H1 (cell line): Measurements from ENCODE around the gene DSCAM. TPM values are rescaled to one million over a fixed set of nuclear protein-coding genes. Genes with fewer than 3 reads are reported as not detected.

Source experiments
- CTCF ChIA-PET: fragments of 300-600 bp; sonication (Branson Sonifier 250); formaldehyde crosslinking; loops from one replicate; lab custom pipeline; 2021; ENCODE audit not compliant: partially characterized antibody; lab: Charles Lee
- POLR2A ChIA-PET: fragments of 300-600 bp; sonication (Branson Sonifier 250); formaldehyde crosslinking; loops from one replicate; lab custom pipeline; 2021; ENCODE audit warnings: inconsistent platforms; ENCODE audit not compliant: partially characterized antibody; lab: Charles Lee
- DNase-seq, 2 experiments: peaks; one replicate each; pipeline versions ENCODE4 v3.0.0 to v3.0.0-alpha.2; 2010 to 2022; ENCODE audit warnings: low spot score in 2 of 2, low read depth in 1 of 2, mixed read lengths in 1 of 2
- FAIRE-seq: peaks from 2 replicates; lab custom pipeline; 2011; peaks lifted over from hg19 to GRCh38; lab: Jason Lieb, UNC
- H2AFZ ChIP-seq: 2 replicates; pipeline ENCODE4 v1.8.1; 2012; ENCODE audit warnings: low read length, inconsistent platforms
- H2AK5ac ChIP-seq: 2 replicates; pipeline ENCODE4 v1.6.1; 2013; ENCODE audit warnings: low read depth, low read length
- H2BK120ac ChIP-seq: replicated peaks from 2 replicates; pipeline ENCODE3; 2013; ENCODE audit warnings: low read depth, low read length, inconsistent platforms
- H2BK12ac ChIP-seq: 2 replicates; pipeline ENCODE4 v1.6.1; 2013; ENCODE audit warnings: low read depth, low read length
- H2BK15ac ChIP-seq: 2 replicates; pipeline ENCODE4 v1.6.1; 2013; ENCODE audit warnings: low read length
- H2BK20ac ChIP-seq: 2 replicates; pipeline ENCODE4 v1.6.1; 2013; ENCODE audit warnings: low read length
- H2BK5ac ChIP-seq: 2 replicates; pipeline ENCODE4 v1.6.1; 2013; ENCODE audit warnings: low read depth, low read length
- H3K14ac ChIP-seq: 2 replicates; pipeline ENCODE4 v1.6.1; 2013; ENCODE audit warnings: inconsistent platforms; ENCODE audit not compliant: insufficient read length
- H3K18ac ChIP-seq: 2 replicates; pipeline ENCODE4 v1.6.1; 2013; ENCODE audit warnings: low read length; ENCODE audit errors: extremely low read depth
- H3K23ac ChIP-seq: 2 replicates; pipeline ENCODE4 v1.6.1; 2013; ENCODE audit warnings: inconsistent platforms; ENCODE audit not compliant: insufficient read length
- H3K23me2 ChIP-seq: 2 replicates; pipeline ENCODE4 v1.6.1; 2013; ENCODE audit warnings: low read depth, low read length
- H3K27ac ChIP-seq: 2 replicates; pipeline ENCODE4 v1.6.1; 2011; ENCODE audit warnings: low read depth, low read length, inconsistent platforms
- H3K27me3 ChIP-seq, 4 experiments: replicated peaks in 1 of 4; 1 replicate in 1 of 4; 2 replicates in 3 of 4; pipeline versions ENCODE4 v1.6.1 to v1.8.1; 2011 to 2013; ENCODE audit warnings: low read length in 3 of 4, mild to moderate bottlenecking in 3 of 4, inconsistent platforms in 2 of 4, mixed read lengths in 2 of 4, moderate library complexity in 1 of 4; ENCODE audit not compliant: control insufficient read depth in 3 of 4, insufficient read depth in 3 of 4; ENCODE audit errors: extremely low read depth in 1 of 4
- H3K36me3 ChIP-seq, 4 experiments: 2 replicates each; pipeline versions ENCODE4 v1.6.1 to v1.8.1; 2011 to 2013; ENCODE audit warnings: mild to moderate bottlenecking in 4 of 4, low read length in 3 of 4, moderate library complexity in 2 of 4, control low read depth in 1 of 4, inconsistent platforms in 1 of 4; ENCODE audit not compliant: insufficient read depth in 4 of 4, control insufficient read depth in 2 of 4
- H3K4ac ChIP-seq: replicated peaks from 2 replicates; pipeline ENCODE3; 2013; ENCODE audit warnings: low read length, low read depth, mixed read lengths, inconsistent platforms; ENCODE audit not compliant: insufficient read length
- H3K4me1 ChIP-seq, 4 experiments: replicated peaks in 1 of 4; 1 replicate in 1 of 4; 2 replicates in 3 of 4; pipeline versions ENCODE4 v1.6.1 to v1.8.1; 2011 to 2013; ENCODE audit warnings: low read length in 3 of 4, inconsistent platforms in 2 of 4, mixed read lengths in 1 of 4; ENCODE audit not compliant: insufficient read depth in 4 of 4, control insufficient read depth in 3 of 4
- H3K4me2 ChIP-seq, 2 experiments: 2 replicates each; pipeline versions ENCODE4 v1.6.1 to v1.8.1; 2011 to 2013; ENCODE audit warnings: low read depth in 2 of 2, low read length in 2 of 2, control low read depth in 1 of 2, inconsistent platforms in 1 of 2, mild to moderate bottlenecking in 1 of 2; ENCODE audit not compliant: insufficient read depth in 1 of 2
- H3K4me3 ChIP-seq, 4 experiments: fragments of 200-600, 300-600 bp in 1 of 4; sonication (generic), shearing (Covaris generic), sonication (Bioruptor Twin) in 1 of 4; 2 replicates each; pipeline versions ENCODE4 v1.5.1 to v1.8.1; 2011 to 2016; ENCODE audit warnings: low read length in 4 of 4, low read depth in 3 of 4, control low read depth in 2 of 4, inconsistent platforms in 2 of 4, mild to moderate bottlenecking in 2 of 4, mixed read lengths in 1 of 4, moderate library complexity in 1 of 4; ENCODE audit not compliant: insufficient read depth in 2 of 4; ENCODE audit errors: extremely low read depth in 1 of 4
- H3K56ac ChIP-seq: replicated peaks from 2 replicates; pipeline ENCODE3; 2013; ENCODE audit warnings: low read depth, mild to moderate bottlenecking, mixed read lengths, low read length, inconsistent platforms; ENCODE audit not compliant: insufficient read length
- H3K79me1 ChIP-seq: 2 replicates; pipeline ENCODE4 v1.6.1; 2013; ENCODE audit warnings: low read depth, low read length, control low read depth
- H3K79me2 ChIP-seq, 2 experiments: 2 replicates each; pipeline versions ENCODE4 v1.6.1 to v1.8.1; 2012 to 2013; ENCODE audit warnings: low read length in 2 of 2, mild to moderate bottlenecking in 2 of 2, inconsistent platforms in 1 of 2; ENCODE audit not compliant: insufficient read depth in 2 of 2, control insufficient read depth in 1 of 2
- H3K9ac ChIP-seq, 4 experiments: replicated peaks in 1 of 4; 1 replicate in 1 of 4; 2 replicates in 3 of 4; pipeline versions ENCODE4 v1.6.1 to v1.8.1; 2011 to 2013; ENCODE audit warnings: low read depth in 3 of 4, low read length in 3 of 4, control low read depth in 2 of 4, mild to moderate bottlenecking in 2 of 4, moderate library complexity in 2 of 4, inconsistent platforms in 1 of 4; ENCODE audit errors: extremely low read depth in 1 of 4
- H3K9me3 ChIP-seq, 2 experiments: 2 replicates each; pipeline versions ENCODE4 v1.6.1 to v1.8.1; 2012 to 2013; ENCODE audit warnings: mild to moderate bottlenecking in 2 of 2, moderate library complexity in 2 of 2, control low read depth in 1 of 2, inconsistent platforms in 1 of 2, low read depth in 1 of 2, low read length in 1 of 2, mixed read lengths in 1 of 2; ENCODE audit not compliant: insufficient read depth in 2 of 2
- H4K20me1 ChIP-seq, 2 experiments: replicated peaks in 1 of 2; 2 replicates each; pipeline versions ENCODE3 to v1.8.1; 2011 to 2013; ENCODE audit warnings: inconsistent platforms in 2 of 2, low read length in 2 of 2, mild to moderate bottlenecking in 1 of 2; ENCODE audit not compliant: insufficient read depth in 2 of 2, control insufficient read depth in 1 of 2
- H4K5ac ChIP-seq: 2 replicates; pipeline ENCODE4 v1.6.1; 2013; ENCODE audit warnings: low read length, low read depth, mixed read lengths, inconsistent platforms; ENCODE audit not compliant: insufficient read length
- H4K8ac ChIP-seq: 2 replicates; pipeline ENCODE4 v1.8.0; 2013; ENCODE audit warnings: mild to moderate bottlenecking, moderate library complexity, low read length, inconsistent platforms; ENCODE audit not compliant: insufficient read depth; ENCODE audit errors: extremely low read depth
- H4K91ac ChIP-seq: replicated peaks from 2 replicates; pipeline ENCODE3; 2013; ENCODE audit warnings: low read length, mixed read lengths, inconsistent platforms; ENCODE audit not compliant: insufficient read length
- ATF3 ChIP-seq: IDR thresholded peaks from 2 replicates; pipeline ENCODE4 v1.6.1; 2011; ENCODE audit warnings: low read depth, mild to moderate bottlenecking, low read length; ENCODE audit not compliant: insufficient read depth
- CTCF ChIP-seq, 3 experiments: IDR thresholded peaks; 1 replicate in 2 of 3; 2 replicates in 1 of 3; pipeline versions ENCODE4 v1.5.1 to v1.6.1; 2011; ENCODE audit warnings: low read length in 3 of 3, mild to moderate bottlenecking in 3 of 3, inconsistent platforms in 2 of 3, low read depth in 1 of 3, moderate library complexity in 1 of 3; ENCODE audit not compliant: insufficient read depth in 1 of 3; ENCODE audit errors: control extremely low read depth in 1 of 3
- E2F6 ChIP-seq: IDR thresholded peaks from 2 replicates; pipeline ENCODE4 v1.6.1; 2012; ENCODE audit warnings: inconsistent platforms
- JUND ChIP-seq: IDR thresholded peaks from 2 replicates; pipeline ENCODE4 v1.6.1; 2011; ENCODE audit warnings: mild to moderate bottlenecking, improper control_type of control experiment, low read length
- MAX ChIP-seq: IDR thresholded peaks from 2 replicates; pipeline ENCODE4 v1.6.1; 2012; ENCODE audit warnings: inconsistent platforms
- POLR2AphosphoS5 ChIP-seq: IDR thresholded peaks from 2 replicates; pipeline ENCODE4 v1.6.1; 2011; ENCODE audit warnings: low read depth, low read length
- TAF7 ChIP-seq: optimal IDR thresholded peaks from 2 replicates; pipeline ENCODE3; 2011; ENCODE audit warnings: low read depth, mild to moderate bottlenecking, inconsistent platforms, low read length, moderate library complexity, borderline replicate concordance
- TEAD4 ChIP-seq: IDR thresholded peaks from 2 replicates; pipeline ENCODE4 v1.6.1; 2012; ENCODE audit warnings: low read depth, low read length, inconsistent platforms, mixed read lengths
- USF2 ChIP-seq: IDR thresholded peaks from 2 replicates; pipeline ENCODE4 v1.6.1; 2011; ENCODE audit warnings: low read length, improper control_type of control experiment
- WGBS, 2 experiments: shearing (Covaris generic) in 1 of 2; methylation state at CpG; one replicate each; pipeline versions ENCODE4 v1.1.6 to v1.1.7; 2013 to 2015; ENCODE audit warnings: low lambda C conversion rate in 2 of 2, mixed read lengths in 2 of 2, inconsistent platforms in 1 of 2, low coverage in 1 of 2, missing lambda C conversion rate in 1 of 2; ENCODE audit not compliant: insufficient replicate concordance in 2 of 2, insufficient coverage in 1 of 2, insufficient read length in 1 of 2; ENCODE audit errors: extremely low coverage in 1 of 2, missing lambda C conversion rate in 1 of 2; 5-methylcytosine and 5-hydroxymethylcytosine counted together
- polyA plus RNA-seq, 7 experiments: library from polyadenylated mRNA; depleted of rRNA in 3 of 7; stranded (reverse) in 5 of 7; unstranded in 2 of 7; fragments of >200 nt in 5 of 7; fragments of 200-250 nt in 2 of 7; gene quantifications; 1 replicate in 5 of 7; 2 replicates in 1 of 7; 4 replicates in 1 of 7; pipeline versions ENCODE4 v1.2.1 to v1.2.3, GENCODE V29; 2011 to 2013; ENCODE audit warnings: missing spikeins in 2 of 7, mixed read lengths in 2 of 7
- total RNA-seq: library from RNA; stranded (reverse); fragmentation: NEBNext Ultra II Directional; extraction: Animal tissue kit (Norgen Biotek cat#: 25700); gene quantifications from 2 replicates; pipeline ENCODE4 v1.2.1, GENCODE V29; 2021

The DSCAM gene
- total and polyA plus RNA-seq, 2 of the 8 experiments (the other 6 are each of a cell fraction or from before 2014, with no cell fraction given), result 0.02 to 0.15 TPM

GRCh38 chr21:40191196-40191595, 655.8 kb downstream of the DSCAM start:
- Histone ChIP-seq H3K14ac (no peak overlapping the region), H2BK20ac (no peak overlapping the region), H2BK12ac (no peak overlapping the region), H4K8ac (no peak overlapping the region), H3K27me3 (no peaks in the 10 kb centered on the region), H3K4ac (no peak overlapping the region), H3K4me3 (no peak overlapping the region), H3K36me3 (no peaks in the 10 kb centered on the region), H4K91ac (no peak overlapping the region), H3K56ac (no peak overlapping the region), H2AFZ (no peak overlapping the region), H2BK15ac (no peak overlapping the region), H2BK120ac (no peak overlapping the region), H3K23me2 (no peaks in the 10 kb centered on the region), H2BK5ac (no peak overlapping the region), H2AK5ac (no peak overlapping the region), H3K9me3 (no peaks in the 10 kb centered on the region), H4K20me1 (no peaks in the 10 kb centered on the region), H3K9ac (no peak overlapping the region), H3K79me1 (no peaks in the 10 kb centered on the region), H3K4me1 (no peaks in the 10 kb centered on the region), H3K79me2 (no peaks in the 10 kb centered on the region), H4K5ac (no peak overlapping the region), H3K23ac (no peak overlapping the region), H3K27ac (no peak overlapping the region), H3K4me2 (no peak overlapping the region), H3K18ac (no peak overlapping the region)
- CTCF ChIA-PET, result interaction anchor here (1.0 kb wide), 1 partner anchor 15 kb away, joined by 4 read pairs; no protein-coding TSS in a partner anchor
- WGBS, 2 experiments, result 74% methylated on average over 3 of the region's 3 CpGs; no CpG with 5 or more reads in 1 of the 2 experiments
- POLR2A ChIA-PET, result no interaction called here
- DNase-seq, result no peak
- no peak for FAIRE-seq
- no peak for TF ChIP-seq TEAD4
- TF ChIP-seq ATF3, result no peak
- TF ChIP-seq E2F6, result no peak
- TF ChIP-seq POLR2AphosphoS5, result no peak
- TF ChIP-seq TAF7, result no peak
- TF ChIP-seq USF2, result no peak
- TF ChIP-seq MAX, result no peak
- no peak for TF ChIP-seq CTCF (IDR thresholded peaks at IDR 0.05; ENCODE audit: control extremely low read depth in 1 of 3, insufficient read depth in 1 of 3, low read depth in 1 of 3, low read length in 3 of 3)
- TF ChIP-seq JUND, result no peak
